ENCODE measurements around the gene ZNF438.

- TF ChIP-seq POLR2A (IDR thresholded peaks at IDR 0.05) = no peak
- TF ChIP-seq, protein P1, sequence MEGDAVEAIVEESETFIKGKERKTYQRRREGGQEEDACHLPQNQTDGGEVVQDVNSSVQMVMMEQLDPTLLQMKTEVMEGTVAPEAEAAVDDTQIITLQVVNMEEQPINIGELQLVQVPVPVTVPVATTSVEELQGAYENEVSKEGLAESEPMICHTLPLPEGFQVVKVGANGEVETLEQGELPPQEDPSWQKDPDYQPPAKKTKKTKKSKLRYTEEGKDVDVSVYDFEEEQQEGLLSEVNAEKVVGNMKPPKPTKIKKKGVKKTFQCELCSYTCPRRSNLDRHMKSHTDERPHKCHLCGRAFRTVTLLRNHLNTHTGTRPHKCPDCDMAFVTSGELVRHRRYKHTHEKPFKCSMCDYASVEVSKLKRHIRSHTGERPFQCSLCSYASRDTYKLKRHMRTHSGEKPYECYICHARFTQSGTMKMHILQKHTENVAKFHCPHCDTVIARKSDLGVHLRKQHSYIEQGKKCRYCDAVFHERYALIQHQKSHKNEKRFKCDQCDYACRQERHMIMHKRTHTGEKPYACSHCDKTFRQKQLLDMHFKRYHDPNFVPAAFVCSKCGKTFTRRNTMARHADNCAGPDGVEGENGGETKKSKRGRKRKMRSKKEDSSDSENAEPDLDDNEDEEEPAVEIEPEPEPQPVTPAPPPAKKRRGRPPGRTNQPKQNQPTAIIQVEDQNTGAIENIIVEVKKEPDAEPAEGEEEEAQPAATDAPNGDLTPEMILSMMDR (IDR thresholded peaks at IDR 0.05) = no peak
Observed at GRCh38 chr10:30984563-30985328, 46.9 kb downstream of the ZNF438 start.

Data from Peyer's patch (tissue), 4 donors.